Measurements from ENCODE around the gene KAT6B. TPM values are rescaled to one million over a fixed set of nuclear protein-coding genes. Genes with fewer than 3 reads are reported as not detected.

KAT6B gene
- total and polyA plus RNA-seq, 7 donors, result 5.8 to 77.0 (median 49.9) TPM

GRCh38 chr10:74962517-74962916 is 136.1 kb downstream of the KAT6B start:
- no peaks in the 10 kb centered on the region for H3K27me3 ChIP-seq
- 90 to 92% methylated on average over 4 of the region's 4 CpGs for WGBS, 2 donors
- no peaks in the 10 kb centered on the region for H3K36me3 ChIP-seq
- intact Hi-C loops (cut with DNase I), result no loop called here
- no peak for DNase-seq
- H3K27ac ChIP-seq, result no peak overlapping the region
- peaks cover 0 to 7% (median 5%) of the 10 kb centered on the region in 4 donors for H3K4me1 ChIP-seq
- no peak overlapping the region for H3K4me3 ChIP-seq
- no peaks in the 10 kb centered on the region for H3K9me3 ChIP-seq
- TF ChIP-seq POLR2A (IDR thresholded peaks at IDR 0.05), result no peak
- no peak for TF ChIP-seq CTCF (IDR thresholded peaks at IDR 0.05)
- TF ChIP-seq EP300 (IDR thresholded peaks at IDR 0.05), result no peak
- no peak for TF ChIP-seq POLR2AphosphoS5 (IDR thresholded peaks at IDR 0.05)

GRCh38 chr10:74963549-74963948 is 137.1 kb downstream of the KAT6B start:
- H3K27me3 ChIP-seq, result no peaks in the 10 kb centered on the region
- DNase-seq, result no peak
- no peak overlapping the region for H3K4me3 ChIP-seq
- H3K36me3 ChIP-seq, result no peaks in the 10 kb centered on the region
- no peak overlapping the region for H3K27ac ChIP-seq
- intact Hi-C loops (cut with DNase I), result no loop called here
- peaks cover 0 to 8% (median 7%) of the 10 kb centered on the region in 4 donors for H3K4me1 ChIP-seq
- H3K9me3 ChIP-seq, result no peaks in the 10 kb centered on the region
- TF ChIP-seq POLR2AphosphoS5 (IDR thresholded peaks at IDR 0.05) (no peak), POLR2A (IDR thresholded peaks at IDR 0.05) (no peak), CTCF (IDR thresholded peaks at IDR 0.05) (no peak), EP300 (IDR thresholded peaks at IDR 0.05) (no peak)
- 92 to 93% methylated on average over 3 of the region's 3 CpGs for WGBS, 2 donors

- TF ChIP-seq EP300 (IDR thresholded peaks at IDR 0.05) (no peak), POLR2A (IDR thresholded peaks at IDR 0.05) (no peak), CTCF (IDR thresholded peaks at IDR 0.05) (no peak), POLR2AphosphoS5 (IDR thresholded peaks at IDR 0.05) (no peak)
These were observed 141.7 kb downstream of the KAT6B start for GRCh38 chr10:74967911-74968666.

GRCh38 chr10:74968667-74969061 is 142.3 kb downstream of the KAT6B start:
- 18 to 54% methylated on average over 4 of the region's 4 CpGs for WGBS, 2 donors
- Histone ChIP-seq H3K27me3 (no peaks in the 10 kb centered on the region), H3K9me3 (no peaks in the 10 kb centered on the region), H3K27ac (no peak overlapping the region), H3K4me1 (peaks cover 0 to 17% (median 14%) of the 10 kb centered on the region in 4 donors), H3K36me3 (no peaks in the 10 kb centered on the region), H3K4me3 (no peak overlapping the region)
- TF ChIP-seq POLR2AphosphoS5 (IDR thresholded peaks at IDR 0.05) (no peak), EP300 (IDR thresholded peaks at IDR 0.05) (no peak), CTCF (IDR thresholded peaks at IDR 0.05) (no peak), POLR2A (IDR thresholded peaks at IDR 0.05) (no peak)
- intact Hi-C loops (cut with DNase I), result no loop called here
- DNase-seq, result no peak

More at GRCh38 chr10:74967911-74968666, 141.7 kb downstream of the KAT6B start:
- 14 to 24% methylated on average over 5 of the region's 5 CpGs for WGBS, 2 donors
- peak overlapping the region in 1 of 4 donors; percentile 36 for H3K27ac ChIP-seq
- peaks cover 0 to 17% (median 14%) of the 10 kb centered on the region in 4 donors for H3K4me1 ChIP-seq
- H3K9me3 ChIP-seq, result no peaks in the 10 kb centered on the region
- no peak overlapping the region for H3K4me3 ChIP-seq
- no peaks in the 10 kb centered on the region for H3K36me3 ChIP-seq
- no peaks in the 10 kb centered on the region for H3K27me3 ChIP-seq
- intact Hi-C loops (cut with DNase I), result no loop called here
- DNase-seq, result no peak

Data from sigmoid colon (tissue), 7 donors.